ENCODE data around the gene REG3G.

The REG3G gene

GRCh38 chr2:79025421-79025820, at the start of gene REG3G:
Gene REG3G, plus strand, starts transcription at chr2:79025702. Its CDS starts 392 bp downstream, at chr2:79026094.
- DNase-seq: no peak

- DNase-seq: no peak
These were observed 47.8 kb upstream of the REG3G start for GRCh38 chr2:78977661-78978145.

DNA sequence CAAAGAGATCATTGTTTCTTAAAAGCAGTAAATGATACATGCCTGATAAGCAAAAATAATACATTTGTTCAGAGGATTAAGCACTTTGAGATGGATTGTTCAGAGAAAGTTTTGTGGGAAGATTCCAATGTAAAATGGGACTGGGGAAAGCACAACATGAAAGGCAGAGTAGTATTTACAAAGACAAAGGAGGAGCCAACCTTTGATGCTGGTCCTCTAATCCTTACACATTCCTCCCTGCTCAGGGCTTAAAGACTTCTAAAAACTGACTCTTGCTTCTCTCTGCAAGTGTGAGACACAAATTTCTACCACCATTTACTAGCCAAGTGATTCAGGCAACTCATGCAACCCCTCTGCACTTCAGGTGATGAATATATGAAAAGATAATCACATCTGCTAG, 47.2 kb upstream of the REG3G start:
- no peak for DNase-seq

- no peak for DNase-seq
These were observed 45.9 kb upstream of the REG3G start for GRCh38 chr2:78979380-78980151.

DNA sequence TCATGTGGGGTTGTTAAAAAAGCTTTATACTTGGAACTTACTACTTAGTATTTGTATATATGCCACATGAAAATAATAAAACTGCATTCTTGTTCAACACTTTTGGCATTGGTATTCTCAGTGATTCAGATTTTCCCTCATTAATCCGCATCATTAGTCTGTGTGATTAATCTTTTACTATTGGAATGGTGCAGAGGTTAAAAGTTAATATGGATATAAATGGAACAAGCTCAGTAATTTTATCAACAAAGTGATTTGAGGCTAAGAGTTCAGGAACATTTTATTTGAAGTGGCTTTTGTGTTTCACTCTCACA, 45.4 kb upstream of the REG3G start:
- no peak for DNase-seq

DNA sequence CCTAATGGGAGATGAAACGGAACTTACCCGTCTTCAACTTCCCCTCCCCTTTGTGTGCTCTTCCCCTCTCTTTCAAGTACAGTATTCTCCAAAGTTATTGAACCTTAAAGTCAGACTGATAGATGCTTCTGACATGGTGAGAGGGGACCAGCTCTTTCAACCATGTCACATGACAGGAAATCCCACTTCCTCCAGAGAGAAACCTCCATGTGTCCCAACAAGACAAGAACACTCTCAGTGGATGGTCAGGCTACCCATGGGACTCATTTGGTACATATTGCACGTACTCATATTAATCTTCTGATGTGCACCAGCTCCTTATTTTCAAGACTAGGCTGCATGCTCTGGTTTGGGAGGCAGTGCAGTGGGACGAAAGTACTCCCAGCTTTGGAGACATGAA, 44.6 kb upstream of the REG3G start:
- no peak for DNase-seq

DNA sequence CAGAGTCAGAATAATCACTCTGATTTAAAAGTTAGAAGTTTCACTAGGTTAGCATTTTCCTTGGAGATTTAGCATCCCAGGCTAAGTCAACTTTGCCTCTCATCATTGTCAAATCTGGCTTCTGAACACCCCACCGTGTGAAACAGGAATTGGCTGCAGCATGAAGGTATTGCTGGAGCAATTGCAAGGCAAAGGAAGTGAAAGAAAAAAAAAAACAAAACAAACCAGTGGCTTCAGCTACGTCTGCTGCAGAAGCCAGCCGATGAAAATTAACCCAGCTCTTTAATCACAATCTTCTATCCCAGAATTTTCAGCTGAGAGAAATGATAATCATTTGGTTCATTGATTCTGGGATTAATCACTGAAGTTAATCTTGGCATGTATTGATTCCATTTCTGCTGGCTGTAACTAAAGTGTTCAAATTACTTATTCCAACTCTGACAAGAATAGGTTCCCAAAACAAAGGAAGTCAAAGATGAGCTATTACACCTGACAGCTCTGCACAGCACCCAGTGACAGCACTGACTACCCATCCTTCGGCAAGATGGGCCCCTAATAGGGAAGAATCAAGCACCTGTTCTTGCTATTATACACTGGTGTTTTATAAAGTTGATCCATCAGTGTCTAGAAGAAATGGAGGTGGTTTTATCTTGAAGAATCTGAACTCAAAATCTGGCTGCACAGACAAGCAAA, 42.7 kb upstream of the REG3G start:
- DNase-seq: no peak

GRCh38 chr2:78984386-78984785, 41.1 kb upstream of the REG3G start:
- no peak for DNase-seq

DNA sequence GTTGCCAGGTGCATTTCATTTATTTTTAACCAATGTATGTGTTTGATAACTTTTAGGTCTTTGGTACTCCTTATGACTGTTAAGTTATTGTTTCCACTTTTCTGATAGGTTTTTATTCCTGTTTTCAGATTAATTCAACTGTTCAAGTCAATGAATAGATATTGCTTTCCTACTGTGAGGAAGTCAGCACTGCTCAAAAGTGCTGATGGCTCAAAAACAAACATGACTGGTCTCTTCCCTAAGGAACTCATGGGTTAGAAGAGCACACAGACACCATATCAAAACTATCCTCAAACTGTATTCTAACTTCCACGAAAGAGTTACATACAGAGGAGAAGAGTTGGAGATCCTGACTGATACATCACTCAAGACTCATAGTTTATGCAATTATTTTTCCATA, 39.9 kb upstream of the REG3G start:
- DNase-seq: no peak

GRCh38 chr2:78989051-78989450, 36.5 kb upstream of the REG3G start:
- no peak for DNase-seq

- no peak for DNase-seq
These were observed 33.1 kb upstream of the REG3G start for GRCh38 chr2:78992451-78992806.

- no peak for DNase-seq
These were observed 32.5 kb upstream of the REG3G start for GRCh38 chr2:78992807-78993517.

DNA sequence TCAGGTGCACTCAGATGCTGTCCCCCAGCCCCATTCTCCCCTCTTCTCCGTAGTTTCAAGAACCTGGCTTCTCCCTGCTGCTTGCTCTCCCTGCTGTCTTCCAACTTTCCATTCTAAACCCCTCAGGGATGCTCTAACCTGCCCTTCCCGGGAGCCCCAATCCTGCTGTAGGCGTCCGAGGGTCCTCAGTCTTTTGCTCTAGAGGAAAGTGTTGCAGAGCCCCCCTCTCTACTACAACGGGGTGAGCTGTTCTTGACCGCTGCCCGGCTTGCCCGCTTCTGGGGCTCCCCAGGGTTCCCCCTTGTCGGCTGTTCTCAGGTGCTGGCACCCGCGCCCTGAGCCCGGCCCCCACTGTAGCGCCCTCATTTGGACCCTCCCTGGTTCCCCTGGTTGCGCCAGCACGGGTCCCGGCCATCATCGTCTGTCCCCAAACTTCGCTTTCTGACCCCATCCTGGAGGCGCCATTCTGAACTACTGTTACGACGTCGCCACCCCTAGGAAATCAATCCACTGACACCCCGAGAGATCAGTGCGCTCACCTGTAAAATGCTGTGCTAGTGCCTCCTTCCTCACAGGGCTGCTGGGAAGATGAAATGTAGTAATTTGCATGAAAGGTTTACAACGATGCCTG, 31.9 kb upstream of the REG3G start:
- DNase-seq: no peak

DNA sequence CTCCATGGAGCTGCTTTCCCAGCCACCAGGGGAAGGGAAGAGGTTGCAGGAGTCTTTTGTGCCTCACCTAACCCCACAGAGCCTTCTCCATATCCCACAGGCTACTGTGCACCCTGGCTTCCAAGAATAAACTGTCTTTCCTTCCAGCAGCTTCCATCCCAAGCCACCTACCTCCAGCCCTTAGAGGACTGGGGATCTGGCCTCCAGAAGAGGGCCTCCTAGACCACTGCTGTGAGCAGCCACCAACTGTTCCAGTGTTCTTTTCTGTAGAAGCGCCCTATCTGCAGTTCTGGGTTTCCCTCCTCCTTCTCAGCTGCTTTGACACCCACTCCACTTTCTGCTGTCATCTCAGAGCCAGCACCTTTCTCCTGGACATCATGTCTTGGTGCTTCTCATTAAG, 30.7 kb upstream of the REG3G start:
- no peak for DNase-seq

DNA sequence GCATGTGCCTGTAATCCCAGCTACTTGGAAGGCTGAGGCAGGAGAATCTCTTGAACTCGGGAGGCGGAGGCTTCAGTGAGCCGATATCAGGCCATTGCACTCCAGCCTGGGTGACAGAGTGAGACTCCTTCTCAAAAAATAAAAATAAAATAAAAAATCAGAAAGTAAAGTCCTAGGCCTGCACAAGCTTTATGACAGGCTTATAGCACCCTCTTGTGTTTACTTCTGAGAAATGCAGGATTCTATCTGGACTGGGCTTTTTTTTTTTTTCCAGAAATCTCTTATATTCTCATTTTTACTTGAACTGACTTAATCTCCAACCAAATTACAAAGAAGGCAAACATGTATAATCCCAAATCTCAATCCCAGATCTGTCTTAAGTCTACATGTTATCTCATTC, 26.1 kb upstream of the REG3G start:
- no peak for DNase-seq

- DNase-seq: no peak
These were observed 25.4 kb upstream of the REG3G start for GRCh38 chr2:79000008-79000576.

DNA sequence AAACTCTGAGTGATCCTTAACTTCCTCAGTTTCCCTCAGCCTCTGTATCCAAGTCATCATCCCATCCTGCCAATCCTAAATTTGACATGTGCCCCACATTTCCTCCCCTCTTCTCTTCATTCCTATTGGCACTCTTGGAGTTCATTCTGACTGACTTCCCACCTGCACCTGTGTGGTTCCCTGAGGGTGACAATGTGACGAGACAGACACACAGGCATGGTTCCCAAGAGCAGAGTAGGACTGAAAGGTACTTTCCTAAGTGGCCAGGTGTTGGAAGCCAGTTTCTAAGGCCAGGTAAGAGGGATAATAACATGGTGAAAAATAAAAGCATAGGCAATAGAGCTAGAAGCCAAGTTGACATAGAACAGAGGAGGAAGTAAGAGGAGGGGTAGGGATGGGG, 24.2 kb upstream of the REG3G start:
- no peak for DNase-seq

GRCh38 chr2:79004680-79005079, 20.8 kb upstream of the REG3G start:
- no peak for DNase-seq

DNA sequence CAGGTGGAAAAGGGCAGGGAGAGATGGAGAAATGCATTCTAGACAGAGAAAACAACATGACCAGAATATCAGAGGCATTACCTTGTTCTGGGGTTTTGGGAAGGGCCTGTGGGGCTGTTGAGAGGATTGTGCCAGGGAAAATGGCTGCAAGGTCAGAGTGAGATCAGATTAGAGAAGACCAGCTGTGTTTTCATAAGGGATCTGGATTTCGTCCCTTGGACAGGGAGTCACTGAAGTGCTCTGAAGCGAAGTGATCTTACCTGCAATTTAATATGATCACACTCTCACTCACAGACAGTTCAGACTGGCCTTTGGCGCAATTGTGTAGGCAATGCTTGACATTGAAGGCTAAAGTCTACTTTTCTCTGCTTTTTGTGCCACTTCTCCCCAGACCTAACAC, 20.3 kb upstream of the REG3G start:
- DNase-seq: no peak

- DNase-seq: no peak
These were observed 16.1 kb upstream of the REG3G start for GRCh38 chr2:79009388-79009787.

DNA sequence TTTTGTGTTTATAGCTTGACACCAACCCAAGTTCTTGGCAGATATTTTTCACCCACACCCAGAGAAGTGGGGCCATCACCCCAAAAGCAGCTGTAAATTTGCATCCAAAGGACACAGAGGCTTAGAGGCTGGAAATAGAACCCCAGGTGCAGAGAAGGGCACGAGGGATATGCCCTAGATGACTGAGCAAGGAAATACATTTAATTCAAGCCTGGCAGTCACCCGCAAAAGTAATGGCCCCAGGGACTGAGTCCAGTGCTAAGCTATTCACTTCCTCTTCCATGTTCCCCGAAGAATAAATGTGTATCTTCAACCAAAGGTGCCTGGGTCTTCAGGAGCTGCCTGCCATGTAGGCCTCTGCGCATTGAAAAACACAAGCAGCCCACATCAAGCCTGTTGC, 14.0 kb upstream of the REG3G start:
- no peak for DNase-seq

GRCh38 chr2:79013629-79014028, 11.9 kb upstream of the REG3G start:
- DNase-seq: no peak

GRCh38 chr2:79016342-79016741, 9.2 kb upstream of the REG3G start:
- no peak for DNase-seq
